Right lobe of liver (tissue), 6 donors: ENCODE measurements around the gene ANP32B. TPM values are rescaled to one million over a fixed set of nuclear protein-coding genes. Genes with fewer than 3 reads are reported as not detected.
A peak's percentile ranks its signal among the peaks of the same experiment; 100 is the strongest.
"Not testable (repeated sequence)": the region's sequence is repeated elsewhere in the genome, so short reads cannot be mapped to it uniquely, and the experiment has no call there.

Experiments
- ATAC-seq, 4 donors: fragments of 200-7000 bp; cut with Tn5 transposase; one replicate each; pipeline ENCODE4 v1.9.1; 2020; ENCODE audit warnings: mild to moderate bottlenecking in 4 of 4, moderate library complexity in 4 of 4
- DNase-seq, 3 donors: peaks; one replicate each; pipeline ENCODE4 v3.0.0-alpha.2; 2020
- H3K27ac ChIP-seq, 3 donors: fragments of 200-600 bp; one replicate each; pipeline ENCODE4 v1.8.0; 2022
- H3K27me3 ChIP-seq, 2 donors: fragments of 200-600 bp; one replicate each; pipeline ENCODE4 v1.8.0; 2022
- H3K36me3 ChIP-seq, 4 donors: fragments of 200-600 bp; sonication (generic) in 1 of 4; one replicate each; pipeline versions ENCODE4 v1.5.1 to v1.8.0; 2017 to 2022; ENCODE audit warnings: control low read depth in 1 of 4
- H3K4me1 ChIP-seq, 4 donors: fragments of 200-600 bp; sonication (generic) in 1 of 4; one replicate each; pipeline versions ENCODE4 v1.5.1 to v1.8.0; 2017 to 2022; ENCODE audit warnings: control low read depth in 1 of 4
- H3K4me3 ChIP-seq, 3 donors: fragments of 200-600 bp; one replicate each; pipeline ENCODE4 v1.8.0; 2022
- H3K9me3 ChIP-seq, 4 donors: fragments of 200-600 bp; sonication (generic) in 1 of 4; one replicate each; pipeline versions ENCODE4 v1.5.1 to v1.8.0; 2017 to 2022; ENCODE audit warnings: control low read depth in 1 of 4
- POLR2A ChIP-seq: fragments of 450-650 bp; IDR thresholded peaks from one replicate; pipeline ENCODE4 v1.6.1; 2017; ENCODE audit warnings: antibody characterized with exemption, mild to moderate bottlenecking
- WGBS: methylation state at CpG from one replicate; pipeline ENCODE4 v1.1.6; 2018; ENCODE audit warnings: low coverage, low lambda C conversion rate; ENCODE audit not compliant: insufficient coverage; ENCODE audit errors: missing lambda C conversion rate; 5-methylcytosine and 5-hydroxymethylcytosine counted together
- intact Hi-C, 2 donors: fragments of 100-400 bp; cut with DNase I; formaldehyde crosslinking; loops; one replicate each; pipeline versions ENCODE4 v1.11.2 to v1.14.1; 2022
- total RNA-seq, 6 experiments: library from RNA; depleted of rRNA in 2 of 6; stranded (reverse); fragments of >200 nt in 2 of 6; fragmentation: NEBNext Ultra II Directional in 3 of 6; extraction: Animal tissue kit (Norgen Biotek cat#: 25700) in 3 of 6; gene quantifications; one replicate each; pipeline versions ENCODE4 v1.1.0 to v1.2.4, GENCODE V29; 2016 to 2023
- TF ChIP-seq, protein P1 (sequence below), 4 donors: fragments of 200-600 bp in 3 of 4; fragments of 450-650 bp in 1 of 4; IDR thresholded peaks; one replicate each; pipeline versions ENCODE4 v1.5.1 to v1.8.0; 2016 to 2022; ENCODE audit warnings: antibody characterized with exemption in 4 of 4, mild to moderate bottlenecking in 2 of 4
- donor health status: DM: no; HTN: yes; CAD: no.
- donor health status: DM: no; HTN: no; CAD: no.
- donor health status: DM: no; HTN: no; CAD: no.
- donor health status: DM: no; HTN: yes; CAD: no.
- donor health status: DM: no; HTN: yes; CAD: no.

Gene ANP32B
- total RNA-seq, 6 experiments from 2014 or later: 8.2 to 38.0 (median 30.6) TPM

DNA sequence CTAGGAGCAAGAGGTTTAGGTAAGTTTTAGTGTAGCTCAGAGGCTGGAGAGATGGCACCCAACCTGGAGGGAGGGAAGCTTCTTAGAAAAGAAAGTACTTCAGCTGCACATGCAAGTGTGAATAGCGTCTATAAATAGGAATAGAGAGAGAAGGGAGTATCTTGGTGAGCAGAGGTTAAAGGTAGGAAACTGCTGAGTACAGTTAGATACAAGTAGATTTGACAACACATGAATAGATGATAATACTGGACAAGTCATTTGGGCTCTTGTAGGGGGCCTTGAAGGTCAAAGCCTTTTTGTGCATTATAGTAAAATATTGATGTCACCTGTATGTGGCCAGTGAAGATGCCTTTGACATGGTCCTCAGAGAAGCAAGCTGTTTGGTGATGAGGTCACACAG lies 34.2 kb downstream of the ANP32B start:
- Histone ChIP-seq H3K4me3 (no peak overlapping the region), H3K27me3 (no peaks in the 10 kb centered on the region), H3K9me3 (no peaks in the 10 kb centered on the region), H3K36me3 (peaks cover 12 to 68% (median 30%) of the 10 kb centered on the region in 4 donors), H3K4me1 (peaks cover 0 to 8% (median 0%) of the 10 kb centered on the region in 4 donors), H3K27ac (no peak overlapping the region)
- no peak for DNase-seq
- ATAC-seq: no peak
- WGBS: 77% methylated on average over 1 of the region's 1 CpG
- intact Hi-C loops: no loop called here
- TF ChIP-seq POLR2A: no peak

DNA sequence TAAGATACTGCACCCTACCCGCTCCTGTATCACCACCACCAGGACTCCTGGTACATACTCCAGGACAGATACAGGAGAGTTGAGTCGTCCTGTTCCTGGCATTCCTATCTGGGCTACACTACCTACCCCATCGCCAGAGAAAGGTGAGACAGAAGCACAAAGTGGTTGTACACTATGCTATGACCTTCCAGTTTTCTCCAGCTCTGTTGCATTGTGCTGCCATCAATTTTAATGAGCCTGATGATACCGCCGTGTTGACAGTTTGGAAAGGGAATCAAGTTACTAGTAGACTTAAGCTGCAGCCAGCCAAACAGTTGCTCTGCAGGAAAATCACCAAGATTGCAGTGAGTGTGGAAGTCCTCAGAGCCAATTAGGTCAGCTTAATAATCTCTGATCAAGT lies 35.2 kb downstream of the ANP32B start:
- TF ChIP-seq, protein P1, sequence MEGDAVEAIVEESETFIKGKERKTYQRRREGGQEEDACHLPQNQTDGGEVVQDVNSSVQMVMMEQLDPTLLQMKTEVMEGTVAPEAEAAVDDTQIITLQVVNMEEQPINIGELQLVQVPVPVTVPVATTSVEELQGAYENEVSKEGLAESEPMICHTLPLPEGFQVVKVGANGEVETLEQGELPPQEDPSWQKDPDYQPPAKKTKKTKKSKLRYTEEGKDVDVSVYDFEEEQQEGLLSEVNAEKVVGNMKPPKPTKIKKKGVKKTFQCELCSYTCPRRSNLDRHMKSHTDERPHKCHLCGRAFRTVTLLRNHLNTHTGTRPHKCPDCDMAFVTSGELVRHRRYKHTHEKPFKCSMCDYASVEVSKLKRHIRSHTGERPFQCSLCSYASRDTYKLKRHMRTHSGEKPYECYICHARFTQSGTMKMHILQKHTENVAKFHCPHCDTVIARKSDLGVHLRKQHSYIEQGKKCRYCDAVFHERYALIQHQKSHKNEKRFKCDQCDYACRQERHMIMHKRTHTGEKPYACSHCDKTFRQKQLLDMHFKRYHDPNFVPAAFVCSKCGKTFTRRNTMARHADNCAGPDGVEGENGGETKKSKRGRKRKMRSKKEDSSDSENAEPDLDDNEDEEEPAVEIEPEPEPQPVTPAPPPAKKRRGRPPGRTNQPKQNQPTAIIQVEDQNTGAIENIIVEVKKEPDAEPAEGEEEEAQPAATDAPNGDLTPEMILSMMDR (IDR thresholded peaks at IDR 0.05): no peak
- TF ChIP-seq POLR2A: no peak
- H3K4me3 ChIP-seq: no peak overlapping the region
- peaks cover 12 to 58% (median 25%) of the 10 kb centered on the region in 4 donors for H3K36me3 ChIP-seq
- H3K27ac ChIP-seq: no peak overlapping the region
- ATAC-seq: no peak
- DNase-seq: no peak
- H3K9me3 ChIP-seq: no peaks in the 10 kb centered on the region
- WGBS: 94% methylated on average over 5 of the region's 5 CpGs
- peaks cover 0 to 8% (median 0%) of the 10 kb centered on the region in 4 donors for H3K4me1 ChIP-seq
- no peaks in the 10 kb centered on the region for H3K27me3 ChIP-seq
- intact Hi-C loops: no loop called here

DNA sequence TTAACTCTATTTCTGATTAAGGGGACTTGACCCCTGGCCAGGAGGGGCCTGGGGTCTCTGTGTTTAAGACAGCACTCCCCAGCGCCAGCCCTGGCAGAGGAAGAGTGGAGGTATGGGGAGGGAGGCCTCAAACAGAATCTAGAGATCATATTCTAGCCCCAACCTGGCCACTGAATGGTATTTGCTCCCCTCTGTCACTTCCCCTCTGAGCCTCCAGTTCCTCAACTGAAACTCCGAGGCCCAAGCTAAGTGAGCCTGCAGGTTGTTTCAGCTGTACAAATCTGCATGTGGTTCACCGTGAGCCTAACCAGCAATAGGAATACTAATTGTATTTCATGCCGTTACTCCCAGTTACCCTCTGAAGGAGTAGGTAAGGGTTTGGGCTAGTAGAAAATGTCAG lies 36.0 kb downstream of the ANP32B start:
- peaks cover 12 to 50% (median 20%) of the 10 kb centered on the region in 4 donors for H3K36me3 ChIP-seq
- 82% methylated on average over 2 of the region's 4 CpGs for WGBS
- H3K4me1 ChIP-seq: peaks cover 0 to 8% (median 0%) of the 10 kb centered on the region in 4 donors
- no peaks in the 10 kb centered on the region for H3K9me3 ChIP-seq
- TF ChIP-seq POLR2A: no peak
- TF ChIP-seq, protein P1 (IDR thresholded peaks at IDR 0.05): no peak
- intact Hi-C loops: no loop called here
- no peaks in the 10 kb centered on the region for H3K27me3 ChIP-seq
- H3K4me3 ChIP-seq: no peak overlapping the region
- H3K27ac ChIP-seq: no peak overlapping the region
- no peak for DNase-seq
- ATAC-seq: no peak

DNA sequence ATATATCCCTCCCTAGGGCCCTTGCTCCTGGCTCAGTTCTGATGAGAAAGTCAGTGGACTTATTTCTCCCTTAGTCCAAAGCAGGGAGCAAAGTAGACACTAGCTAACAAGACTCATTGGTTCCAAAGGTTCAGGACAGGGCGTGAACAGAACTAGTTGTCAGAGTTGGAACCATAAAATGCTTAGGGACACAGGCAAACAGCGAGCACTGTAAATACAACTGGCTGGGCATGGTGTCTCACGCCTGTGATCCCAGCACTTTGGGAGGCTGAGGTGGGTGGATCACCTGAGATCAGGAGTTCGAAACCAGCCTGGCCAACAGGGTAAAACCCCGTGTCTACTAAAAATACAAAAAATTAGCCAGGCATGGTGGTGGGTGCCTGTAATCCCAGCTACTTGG lies 36.7 kb downstream of the ANP32B start:
- 93% methylated on average over 3 of the region's 5 CpGs for WGBS
- ATAC-seq, H3K4me1 ChIP-seq, H3K27ac ChIP-seq, DNase-seq, H3K4me3 ChIP-seq, intact Hi-C loops, H3K27me3 ChIP-seq, H3K9me3 ChIP-seq: not testable (repeated sequence)
- H3K36me3 ChIP-seq: peaks cover 12 to 43% (median 18%) of the 10 kb centered on the region in 4 donors

DNA sequence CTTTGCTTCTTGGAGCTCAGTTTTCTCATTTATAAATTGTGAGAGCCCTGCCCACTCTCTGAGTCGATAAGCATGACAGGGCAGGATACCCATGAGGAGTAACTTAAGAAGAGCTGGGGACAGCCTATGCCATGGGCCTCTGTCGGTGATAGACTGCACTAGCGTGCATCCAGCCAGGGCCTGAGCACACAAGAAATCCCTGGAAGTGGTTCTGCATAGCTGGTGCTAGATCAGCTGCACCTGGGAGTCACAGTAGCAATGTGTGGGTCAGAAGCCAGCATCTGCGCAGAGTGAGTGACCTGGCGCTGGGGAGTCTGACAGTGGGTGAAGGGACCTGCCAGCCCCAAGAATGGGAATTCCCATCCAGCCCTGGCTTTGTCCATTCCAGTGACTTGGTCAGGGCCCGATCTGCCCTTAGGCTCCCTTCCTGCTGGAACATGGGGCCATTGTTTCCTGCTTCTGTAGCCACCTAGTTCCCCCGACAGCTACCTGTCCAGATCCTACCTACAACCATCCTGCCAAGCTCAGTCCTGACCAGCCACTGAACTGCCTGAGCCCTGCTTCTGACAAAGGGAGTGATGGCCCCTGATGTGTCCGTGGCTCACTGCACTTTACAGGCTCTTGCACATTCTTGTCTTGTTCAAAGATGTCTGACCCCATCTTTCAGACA lies 37.5 kb downstream of the ANP32B start:
- DNase-seq: no peak

More for the DNA sequence above, 37.5 kb downstream of the ANP32B start:
- peak in 1 of 4 donors; percentile 18 for ATAC-seq
- no peak for TF ChIP-seq POLR2A
- TF ChIP-seq, protein P1 (IDR thresholded peaks at IDR 0.05): no peak
- no peaks in the 10 kb centered on the region for H3K27me3 ChIP-seq
- peaks cover 0 to 8% (median 0%) of the 10 kb centered on the region in 4 donors for H3K4me1 ChIP-seq
- H3K4me3 ChIP-seq: no peak overlapping the region
- H3K27ac ChIP-seq: no peak overlapping the region
- H3K9me3 ChIP-seq: no peaks in the 10 kb centered on the region
- WGBS: 95% methylated on average over 3 of the region's 8 CpGs
- intact Hi-C loops: no loop called here
- H3K36me3 ChIP-seq: peaks cover 6 to 35% (median 15%) of the 10 kb centered on the region in 4 donors
